ENCODE results near the gene SH3RF3. TPM values are rescaled to one million over a fixed set of nuclear protein-coding genes. Genes with fewer than 3 reads are reported as not detected.

Gene SH3RF3
- total and polyA plus RNA-seq, 4 experiments from 2014 or later, result 0.26 to 2.2 (median 2.1) TPM; not detected in 1

- Mint-ChIP-seq H3K27me3 (peaks cover 5 to 11% of the 10 kb centered on the region in 2 donors), H3K27ac (no peak overlapping the region), H3K4me3 (no peak overlapping the region), H3K4me1 (no peaks in the 10 kb centered on the region), H3K36me3 (no peaks in the 10 kb centered on the region), H3K9me3 (no peaks in the 10 kb centered on the region)
- ChIA-PET POLR2A (ENCODE audit: partially characterized antibody) (no interaction called here), CTCF (ENCODE audit: partially characterized antibody) (no interaction called here)
- no peaks in the 10 kb centered on the region for H3K36me3 ChIP-seq (ENCODE audit: insufficient read depth, low read length)
- no peak overlapping the region for H3K27ac ChIP-seq (ENCODE audit: low read depth, low read length)
- DNase-seq, result no peak
- H3K27me3 ChIP-seq (ENCODE audit: insufficient read depth, low read length), result no peaks in the 10 kb centered on the region
- no peaks in the 10 kb centered on the region for H3K4me1 ChIP-seq (ENCODE audit: insufficient read depth, low read length)
- H3K4me3 ChIP-seq (ENCODE audit: low read length in 2 of 2), result no peak overlapping the region
- intact Hi-C loops (cut with micrococcal nuclease), result no loop called here
- H3K9me3 ChIP-seq (ENCODE audit: control insufficient read depth in 1 of 2, low read length in 2 of 2), result no peaks in the 10 kb centered on the region
Observed at GRCh38 chr2:109266998-109267854, 138.2 kb downstream of the SH3RF3 start.

- no peaks in the 10 kb centered on the region for H3K4me1 Mint-ChIP-seq
- intact Hi-C loops (cut with micrococcal nuclease), result no loop called here
- no peaks in the 10 kb centered on the region for H3K36me3 ChIP-seq (ENCODE audit: insufficient read depth, low read length)
- no peaks in the 10 kb centered on the region for H3K9me3 Mint-ChIP-seq
- H3K36me3 Mint-ChIP-seq, result no peaks in the 10 kb centered on the region
- CTCF ChIA-PET (ENCODE audit: partially characterized antibody), result no interaction called here
- H3K27me3 Mint-ChIP-seq, result peaks cover 5 to 11% of the 10 kb centered on the region in 2 donors
- no peaks in the 10 kb centered on the region for H3K4me1 ChIP-seq (ENCODE audit: insufficient read depth, low read length)
- no peak overlapping the region for H3K27ac Mint-ChIP-seq
- no peak for DNase-seq
- H3K9me3 ChIP-seq (ENCODE audit: control insufficient read depth in 1 of 2, low read length in 2 of 2), result no peaks in the 10 kb centered on the region
- no peaks in the 10 kb centered on the region for H3K27me3 ChIP-seq (ENCODE audit: insufficient read depth, low read length)
- H3K27ac ChIP-seq (ENCODE audit: low read depth, low read length), result no peak overlapping the region
- no peak overlapping the region for H3K4me3 Mint-ChIP-seq
- POLR2A ChIA-PET (ENCODE audit: partially characterized antibody), result no interaction called here
- no peak overlapping the region for H3K4me3 ChIP-seq (ENCODE audit: low read length in 2 of 2)
Observed at GRCh38 chr2:109268916-109269315, 139.9 kb downstream of the SH3RF3 start.

- H3K4me3 Mint-ChIP-seq, result no peak overlapping the region
- Histone ChIP-seq H3K27ac (ENCODE audit: low read depth, low read length) (no peak overlapping the region), H3K4me3 (ENCODE audit: low read length in 2 of 2) (no peak overlapping the region), H3K9me3 (ENCODE audit: control insufficient read depth in 1 of 2, low read length in 2 of 2) (no peaks in the 10 kb centered on the region), H3K4me1 (ENCODE audit: insufficient read depth, low read length) (no peaks in the 10 kb centered on the region), H3K27me3 (ENCODE audit: insufficient read depth, low read length) (no peaks in the 10 kb centered on the region), H3K36me3 (ENCODE audit: insufficient read depth, low read length) (no peaks in the 10 kb centered on the region)
- no peaks in the 10 kb centered on the region for H3K9me3 Mint-ChIP-seq
- no peak for DNase-seq
- H3K4me1 Mint-ChIP-seq, result no peaks in the 10 kb centered on the region
- intact Hi-C loops (cut with micrococcal nuclease), result no loop called here
- H3K27me3 Mint-ChIP-seq, result peaks cover 7 to 9% of the 10 kb centered on the region in 2 donors
- no peaks in the 10 kb centered on the region for H3K36me3 Mint-ChIP-seq
- POLR2A ChIA-PET (ENCODE audit: partially characterized antibody), result no interaction called here
- no peak overlapping the region for H3K27ac Mint-ChIP-seq
- CTCF ChIA-PET (ENCODE audit: partially characterized antibody), result no interaction called here
Observed at GRCh38 chr2:109269706-109270504, 140.9 kb downstream of the SH3RF3 start.

GRCh38 chr2:109270505-109271312 is 141.7 kb downstream of the SH3RF3 start:
- no peak overlapping the region for H3K4me3 Mint-ChIP-seq
- H3K9me3 ChIP-seq (ENCODE audit: control insufficient read depth in 1 of 2, low read length in 2 of 2), result no peaks in the 10 kb centered on the region
- no peaks in the 10 kb centered on the region for H3K4me1 Mint-ChIP-seq
- no peak for DNase-seq
- no peaks in the 10 kb centered on the region for H3K36me3 Mint-ChIP-seq
- H3K9me3 Mint-ChIP-seq, result no peaks in the 10 kb centered on the region
- POLR2A ChIA-PET (ENCODE audit: partially characterized antibody), result no interaction called here
- CTCF ChIA-PET (ENCODE audit: partially characterized antibody), result no interaction called here
- peaks cover 8 to 9% of the 10 kb centered on the region in 2 donors for H3K27me3 Mint-ChIP-seq
- no peaks in the 10 kb centered on the region for H3K36me3 ChIP-seq (ENCODE audit: insufficient read depth, low read length)
- H3K27me3 ChIP-seq (ENCODE audit: insufficient read depth, low read length), result no peaks in the 10 kb centered on the region
- no peak overlapping the region for H3K27ac Mint-ChIP-seq
- no peak overlapping the region for H3K4me3 ChIP-seq (ENCODE audit: low read length in 2 of 2)
- no peak overlapping the region for H3K27ac ChIP-seq (ENCODE audit: low read depth, low read length)
- intact Hi-C loops (cut with micrococcal nuclease), result no loop called here
- H3K4me1 ChIP-seq (ENCODE audit: insufficient read depth, low read length), result no peaks in the 10 kb centered on the region

GRCh38 chr2:109271920-109272319 is 142.9 kb downstream of the SH3RF3 start:
- H3K4me1 Mint-ChIP-seq, result no peaks in the 10 kb centered on the region
- no peaks in the 10 kb centered on the region for H3K9me3 Mint-ChIP-seq
- H3K27ac Mint-ChIP-seq, result no peak overlapping the region
- ChIA-PET CTCF (ENCODE audit: partially characterized antibody) (no interaction called here), POLR2A (ENCODE audit: partially characterized antibody) (no interaction called here)
- no peak overlapping the region for H3K4me3 Mint-ChIP-seq
- H3K4me3 ChIP-seq (ENCODE audit: low read length in 2 of 2), result no peak overlapping the region
- H3K36me3 ChIP-seq (ENCODE audit: insufficient read depth, low read length), result no peaks in the 10 kb centered on the region
- no peaks in the 10 kb centered on the region for H3K4me1 ChIP-seq (ENCODE audit: insufficient read depth, low read length)
- H3K36me3 Mint-ChIP-seq, result no peaks in the 10 kb centered on the region
- H3K27me3 Mint-ChIP-seq, result peaks cover 3 to 7% of the 10 kb centered on the region in 2 donors
- H3K27ac ChIP-seq (ENCODE audit: low read depth, low read length), result no peak overlapping the region
- H3K27me3 ChIP-seq (ENCODE audit: insufficient read depth, low read length), result no peaks in the 10 kb centered on the region
- no peak for DNase-seq
- no peaks in the 10 kb centered on the region for H3K9me3 ChIP-seq (ENCODE audit: control insufficient read depth in 1 of 2, low read length in 2 of 2)
- intact Hi-C loops (cut with micrococcal nuclease), result no loop called here

GRCh38 chr2:109272461-109272860 is 143.5 kb downstream of the SH3RF3 start:
- no peaks in the 10 kb centered on the region for H3K4me1 ChIP-seq (ENCODE audit: insufficient read depth, low read length)
- H3K9me3 Mint-ChIP-seq, result no peaks in the 10 kb centered on the region
- H3K36me3 Mint-ChIP-seq, result no peaks in the 10 kb centered on the region
- ChIA-PET CTCF (ENCODE audit: partially characterized antibody) (no interaction called here), POLR2A (ENCODE audit: partially characterized antibody) (no interaction called here)
- no peak overlapping the region for H3K27ac Mint-ChIP-seq
- H3K27me3 Mint-ChIP-seq, result peaks cover 3 to 5% of the 10 kb centered on the region in 2 donors
- no peak overlapping the region for H3K27ac ChIP-seq (ENCODE audit: low read depth, low read length)
- no peaks in the 10 kb centered on the region for H3K27me3 ChIP-seq (ENCODE audit: insufficient read depth, low read length)
- no peaks in the 10 kb centered on the region for H3K36me3 ChIP-seq (ENCODE audit: insufficient read depth, low read length)
- intact Hi-C loops (cut with micrococcal nuclease), result no loop called here
- DNase-seq, result no peak
- no peaks in the 10 kb centered on the region for H3K9me3 ChIP-seq (ENCODE audit: control insufficient read depth in 1 of 2, low read length in 2 of 2)
- no peak overlapping the region for H3K4me3 Mint-ChIP-seq
- no peak overlapping the region for H3K4me3 ChIP-seq (ENCODE audit: low read length in 2 of 2)
- peaks cover 0 to under 1% (median 0%) of the 10 kb centered on the region in 4 donors for H3K4me1 Mint-ChIP-seq
